CD4-positive, alpha-beta T cell treated with Interleukin-6 for 4 hours (primary cell): Measurements from ENCODE around the gene PSMG4.

ENCODE experiments used
- DNase-seq: peaks from one replicate; pipeline ENCODE4 v3.0.0-alpha.2; 2020; ENCODE audit warnings: mixed read lengths

Gene PSMG4

DNA sequence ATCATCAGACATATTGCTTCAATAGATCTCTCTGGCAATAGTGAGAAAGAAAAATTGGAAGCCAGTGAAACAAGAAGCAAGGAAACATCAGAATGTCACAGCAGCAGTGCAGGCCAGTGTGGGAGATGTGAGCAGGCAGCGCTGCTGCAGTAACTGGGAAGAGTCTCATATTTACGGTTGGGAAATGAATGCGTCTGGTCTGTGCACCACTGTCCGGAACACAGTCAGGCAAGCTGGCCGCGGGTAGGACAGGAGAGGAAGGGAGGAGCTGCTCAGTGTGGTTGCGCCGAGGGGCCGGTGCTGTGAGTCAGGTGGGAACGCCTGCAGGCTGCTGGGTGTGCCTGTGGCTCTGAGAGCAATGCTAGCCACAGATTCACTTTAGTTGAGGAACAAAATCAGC lies 6.4 kb upstream of the PSMG4 start:
- no peak for DNase-seq

- DNase-seq: no peak
Measured at GRCh38 chr6:3252861-3253596, 5.7 kb upstream of the PSMG4 start.

GRCh38 chr6:3253597-3253961 lies 5.2 kb upstream of the PSMG4 start:
- DNase-seq: no peak

DNA sequence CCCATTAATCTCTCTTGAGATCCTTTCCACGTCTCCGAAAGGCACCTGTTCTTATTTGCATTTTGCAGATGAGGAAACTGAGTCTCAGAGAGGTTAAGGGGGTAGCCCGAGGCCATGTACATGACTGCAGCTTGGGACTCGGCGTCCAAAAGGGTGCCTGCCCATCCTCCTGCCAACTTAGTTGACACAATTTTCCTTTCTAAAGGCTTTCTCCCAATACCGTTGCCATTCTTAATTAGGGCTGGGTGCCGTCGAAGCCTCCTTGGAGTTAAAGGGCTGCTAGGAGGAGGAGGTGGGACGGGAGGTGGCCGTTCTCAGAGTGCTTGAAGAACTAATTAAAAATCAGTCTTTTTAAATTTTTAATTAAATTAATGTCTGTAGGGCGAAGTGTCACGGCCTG lies 546 bp upstream of the PSMG4 start:
- DNase-seq: no peak

- peak; percentile 33 for DNase-seq
Measured at GRCh38 chr6:3259491-3259958, 778 bp downstream of the PSMG4 start.

GRCh38 chr6:3260296-3260695 lies 1.5 kb downstream of the PSMG4 start:
- DNase-seq: no peak

DNA sequence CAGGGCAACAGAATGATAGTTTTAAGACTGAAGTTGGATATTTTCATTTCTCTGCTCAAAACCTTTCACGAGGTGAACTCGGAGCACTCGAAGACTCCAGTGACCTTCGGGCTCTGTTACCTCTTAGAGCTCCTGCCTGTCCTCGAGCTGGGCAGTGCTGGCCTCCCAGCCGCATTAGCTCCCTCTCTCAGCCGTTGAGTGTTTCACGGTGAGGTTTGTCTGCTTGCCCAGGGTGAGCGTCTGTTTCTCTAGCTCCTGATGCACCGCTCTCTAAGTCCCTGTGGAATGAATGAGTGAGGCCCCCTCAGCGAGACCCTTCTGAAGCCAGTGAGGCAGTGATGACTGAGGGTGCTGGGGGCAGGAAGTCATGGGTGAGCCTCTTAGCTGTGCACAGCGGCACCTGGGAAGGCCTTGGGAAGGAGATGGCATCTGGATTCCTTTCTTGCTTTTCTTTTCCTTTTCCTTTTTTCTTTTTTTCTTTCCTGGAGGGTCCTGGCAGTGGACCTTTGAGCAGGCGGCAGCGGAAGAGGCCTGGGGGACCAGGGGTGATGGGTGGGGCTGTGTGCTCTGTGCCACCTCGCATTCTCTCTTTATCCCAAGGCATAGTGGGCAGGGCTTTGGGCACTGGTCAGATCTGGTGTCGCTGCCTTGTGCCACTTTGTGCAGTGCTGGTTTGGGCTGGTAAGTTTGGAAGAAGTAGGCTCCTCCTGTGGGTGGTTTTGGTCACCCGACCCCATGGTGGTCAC lies 2.2 kb downstream of the PSMG4 start:
- no peak for DNase-seq

GRCh38 chr6:3261518-3261820 lies 2.7 kb downstream of the PSMG4 start:
- DNase-seq: no peak

DNA sequence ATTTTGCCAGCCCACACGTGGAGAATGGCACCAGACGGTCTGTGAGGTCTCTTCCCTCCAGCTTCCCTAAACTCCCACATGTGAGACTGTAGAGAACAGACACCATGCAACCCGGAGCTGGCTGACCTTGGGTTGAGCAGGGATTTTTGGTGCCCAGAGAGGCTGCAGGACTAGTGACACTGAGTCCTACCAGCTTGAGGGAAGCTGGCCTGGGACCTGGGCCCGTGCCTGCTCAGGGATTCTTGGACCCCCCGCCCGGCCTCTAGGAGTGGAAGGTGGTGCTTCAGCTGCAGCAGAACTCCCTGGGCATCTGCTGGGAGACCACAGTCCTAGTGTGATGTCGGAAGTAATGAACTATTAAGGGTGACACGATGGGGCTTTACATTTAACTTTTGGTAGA lies 3.2 kb downstream of the PSMG4 start:
- no peak for DNase-seq

GRCh38 chr6:3263096-3263495 lies 4.3 kb downstream of the PSMG4 start:
- no peak for DNase-seq

GRCh38 chr6:3264356-3264755 lies 5.6 kb downstream of the PSMG4 start:
- no peak for DNase-seq

DNA sequence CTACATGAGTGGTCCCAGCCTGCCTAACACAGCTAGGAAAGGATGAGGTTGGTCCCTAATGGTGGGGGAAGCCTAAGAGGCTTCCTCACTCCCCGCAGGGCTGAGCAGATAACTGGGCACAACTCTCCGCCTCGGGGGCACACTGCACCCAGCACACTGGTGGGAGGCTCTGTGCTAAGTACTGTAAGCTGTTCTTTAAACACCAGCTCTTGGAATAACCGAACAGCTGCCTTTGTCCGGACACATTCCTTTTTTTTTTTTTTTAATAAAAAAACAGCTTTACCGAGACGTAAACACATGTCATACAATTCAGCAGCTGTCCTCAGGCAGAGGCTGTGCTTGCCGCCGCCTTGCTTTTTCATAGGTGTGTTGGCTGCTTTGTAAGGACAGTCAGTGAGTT lies 6.9 kb downstream of the PSMG4 start:
- DNase-seq: no peak

- no peak for DNase-seq
Measured at GRCh38 chr6:3266170-3266569, 7.4 kb downstream of the PSMG4 start.

GRCh38 chr6:3267162-3267561 lies 8.4 kb downstream of the PSMG4 start:
- DNase-seq: no peak

GRCh38 chr6:3268680-3269079 lies 9.9 kb downstream of the PSMG4 start:
- DNase-seq: no peak

GRCh38 chr6:3269281-3269975 lies 10.7 kb downstream of the PSMG4 start:
- no peak for DNase-seq

DNA sequence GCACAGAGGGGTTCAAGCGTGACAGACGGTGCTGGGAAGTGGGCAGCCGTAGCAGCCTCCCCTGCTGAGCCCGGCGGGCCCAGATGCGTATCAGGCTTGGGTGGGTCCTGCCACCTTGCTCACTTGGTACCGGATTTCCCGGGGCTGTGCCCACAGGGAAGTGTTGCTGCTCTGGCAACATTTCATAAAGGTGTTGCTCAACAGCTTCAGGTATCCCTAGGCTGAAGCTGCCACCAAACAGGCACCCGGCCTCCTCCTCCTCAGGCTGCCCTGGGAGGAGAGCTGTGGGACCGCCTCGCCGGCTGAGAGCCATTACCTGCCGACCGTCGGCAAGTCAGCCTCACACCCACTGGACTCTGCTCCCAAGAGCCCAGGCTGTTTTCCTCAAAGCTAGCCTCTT lies 11.5 kb downstream of the PSMG4 start:
- no peak for DNase-seq

DNA sequence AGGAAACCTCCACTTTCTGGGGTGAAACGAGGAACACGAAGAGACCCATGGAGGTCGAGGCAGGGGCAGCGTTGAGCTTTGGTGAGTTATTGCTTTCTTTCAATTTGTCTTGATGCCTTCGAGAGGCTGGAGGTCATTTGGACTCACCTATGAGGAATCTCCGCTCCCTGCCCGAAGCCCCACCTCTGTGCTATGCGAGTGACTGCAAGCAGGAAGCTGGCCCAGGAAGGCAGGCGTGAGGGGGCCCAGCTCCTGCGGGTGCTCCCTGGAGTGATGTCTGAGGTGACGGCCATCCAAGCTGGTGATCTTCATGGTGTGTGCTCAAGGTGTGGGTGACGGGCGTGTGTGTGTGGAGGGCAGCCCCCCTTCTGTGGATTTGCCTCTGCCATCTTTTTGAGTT lies 13.0 kb downstream of the PSMG4 start:
- no peak for DNase-seq

DNA sequence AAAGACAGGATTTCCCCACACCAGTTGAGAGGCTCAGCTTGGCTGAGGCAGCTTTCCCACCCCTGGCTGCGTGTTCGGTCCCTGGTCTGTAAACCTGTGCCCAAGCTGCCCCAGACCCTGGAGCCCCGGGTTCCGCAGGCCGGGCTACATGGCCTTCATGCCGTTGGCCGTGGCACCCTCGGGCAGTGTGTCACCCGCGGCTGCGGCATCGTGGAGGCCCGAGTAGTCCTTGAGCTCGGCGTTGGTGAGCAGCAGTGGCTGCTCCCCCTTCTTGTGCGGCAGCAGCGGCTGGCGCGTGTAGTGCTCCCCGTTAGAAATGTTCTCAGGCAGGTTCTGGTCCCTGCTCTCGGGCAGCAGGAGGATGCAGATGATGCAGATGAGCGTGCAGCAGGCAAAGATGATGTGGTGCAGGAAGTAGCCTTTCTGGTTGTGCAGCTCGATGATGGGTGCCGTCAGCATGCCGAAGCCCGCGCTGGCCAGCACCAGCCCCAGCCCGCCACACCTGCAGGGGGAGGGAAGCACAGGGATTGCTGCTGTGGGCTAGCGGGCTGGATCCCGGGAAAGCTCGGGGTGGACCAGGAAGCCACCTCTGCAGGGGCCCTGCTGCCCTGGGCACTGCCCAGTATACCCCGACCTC lies 14.3 kb downstream of the PSMG4 start:
- no peak for DNase-seq

DNA sequence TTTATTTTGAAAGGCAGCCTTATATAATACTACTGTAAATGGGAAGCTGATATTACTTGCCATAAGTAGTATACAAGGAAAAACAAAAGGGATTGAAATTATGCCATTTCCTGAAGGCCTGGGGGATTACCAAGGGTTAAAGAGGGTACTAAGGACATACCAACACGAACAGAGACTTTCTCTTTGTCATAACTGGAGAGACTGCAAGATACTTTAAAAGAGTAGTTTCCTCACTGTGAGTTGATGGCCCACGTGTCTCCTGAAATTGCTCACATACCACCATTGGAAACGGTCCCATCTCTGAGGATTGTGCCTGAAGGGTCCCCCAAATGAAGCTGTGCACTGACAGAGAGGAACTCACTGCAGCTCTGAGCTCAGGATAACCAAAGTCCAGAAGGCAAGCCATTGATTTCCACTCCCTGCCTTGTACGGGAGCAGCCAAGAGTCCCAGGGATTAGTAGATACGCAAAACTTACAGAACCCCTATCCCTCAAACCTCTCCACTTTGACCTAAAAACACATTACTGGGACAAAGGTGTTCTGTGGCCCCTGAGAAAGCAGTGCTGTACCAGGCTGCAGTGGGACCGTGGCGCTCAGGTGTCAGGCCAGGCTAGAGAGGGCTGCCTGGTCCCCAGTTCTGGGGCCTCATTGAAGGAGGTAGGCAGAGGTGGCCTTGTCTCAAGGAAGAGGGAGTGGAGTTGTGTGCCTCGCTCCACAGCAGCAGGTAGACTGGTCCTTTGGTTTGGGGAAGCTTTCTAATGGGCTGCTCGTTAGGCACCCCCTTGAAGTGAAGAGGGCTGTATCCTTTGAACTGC lies 15.2 kb downstream of the PSMG4 start:
- no peak for DNase-seq

DNA sequence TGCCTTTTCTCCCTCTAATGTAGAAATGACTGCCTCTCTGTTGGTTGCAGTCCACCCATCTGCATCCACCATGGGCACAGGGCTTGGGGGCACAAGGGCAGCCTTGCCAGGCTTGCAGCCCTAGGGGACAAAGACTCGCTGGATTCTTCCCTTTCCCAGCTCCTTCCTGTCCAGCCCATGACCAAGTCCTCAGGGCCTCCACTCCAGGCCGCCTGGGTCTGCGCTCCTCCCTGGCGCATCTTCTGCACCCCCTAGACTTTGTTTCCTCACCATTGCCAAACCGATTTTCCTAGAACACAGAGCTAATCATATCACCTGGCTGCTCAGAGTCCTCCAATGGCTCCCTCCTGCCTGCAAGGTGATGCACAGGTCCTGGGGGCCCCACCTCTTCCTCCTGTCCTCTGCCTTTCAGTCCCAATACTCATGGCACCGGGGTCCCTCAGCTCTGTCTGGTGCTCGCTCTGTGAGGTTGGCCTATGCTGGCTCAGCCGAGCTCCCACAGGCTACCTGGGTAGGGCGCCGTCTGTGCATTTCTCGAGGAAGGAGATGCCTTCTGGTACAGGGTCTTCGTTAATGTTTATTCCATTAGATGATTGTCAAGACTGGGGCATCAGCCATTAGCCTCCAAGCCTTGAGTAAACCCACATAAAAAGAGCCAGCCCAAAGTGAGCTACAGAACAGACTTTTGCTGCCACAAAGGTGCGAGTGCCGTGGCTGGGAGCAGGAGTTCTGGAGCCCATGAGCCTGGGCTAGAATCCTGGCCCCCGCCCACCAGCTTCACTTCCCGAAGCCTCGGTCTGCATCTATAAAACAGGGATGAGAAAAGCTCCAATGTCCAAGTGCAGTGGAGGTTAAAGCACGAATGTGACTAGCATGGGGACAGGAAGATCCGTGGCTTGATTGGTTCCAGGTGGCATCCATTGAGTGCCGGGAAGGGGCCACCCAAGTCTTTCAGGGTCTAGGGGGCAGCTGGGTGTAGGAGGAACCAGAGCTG lies 17.7 kb downstream of the PSMG4 start:
- DNase-seq: no peak
